SU-DHL-6 (cell line): ENCODE data around the gene PIR.

Source experiments
- H2AFZ ChIP-seq: fragments of 200-600 bp; sonication (generic); 2 replicates; pipeline ENCODE4 v1.6.1; 2014; ENCODE audit warnings: low read depth, mild to moderate bottlenecking, moderate library complexity, mixed read lengths, antibody characterized with exemption, low read length; ENCODE audit not compliant: severe bottlenecking
- H3F3A ChIP-seq: fragments of 200-600 bp; shearing (Covaris generic); 2 replicates; pipeline ENCODE4 v1.6.0; 2016; ENCODE audit warnings: antibody characterized with exemption, mild to moderate bottlenecking; ENCODE audit not compliant: insufficient read depth
- H3K27ac ChIP-seq: fragments of 200-600 bp; sonication (generic); 2 replicates; pipeline ENCODE4 v1.5.1; 2016; ENCODE audit warnings: low read depth, mild to moderate bottlenecking, low read length, moderate library complexity, mixed read lengths
- H3K27me3 ChIP-seq: fragments of 200-600 bp; sonication (generic), shearing (Covaris generic); 2 replicates; pipeline ENCODE4 v1.6.0; 2014; ENCODE audit warnings: mild to moderate bottlenecking, low read length
- H3K36me3 ChIP-seq: fragments of 200-600 bp; sonication (generic); 2 replicates; pipeline ENCODE4 v1.6.1; 2014; ENCODE audit warnings: mild to moderate bottlenecking, low read length, mixed read lengths
- H3K4me2 ChIP-seq: fragments of 300-600, 200-600 bp; shearing (Covaris generic), sonication (generic); 2 replicates; pipeline ENCODE4 v1.6.0; 2014; ENCODE audit warnings: low read length, low read depth, mild to moderate bottlenecking; ENCODE audit not compliant: poor library complexity, severe bottlenecking
- H3K4me3 ChIP-seq: fragments of 200-600 bp; sonication (generic); 2 replicates; pipeline ENCODE4 v1.5.1; 2014; ENCODE audit warnings: antibody characterized with exemption, low read length, mild to moderate bottlenecking, mixed read lengths; ENCODE audit not compliant: insufficient read depth, poor library complexity, severe bottlenecking
- H3K79me2 ChIP-seq: fragments of 200-600 bp; sonication (generic); 2 replicates; pipeline ENCODE4 v1.6.1; 2014; ENCODE audit warnings: mild to moderate bottlenecking, low read length, moderate library complexity; ENCODE audit not compliant: insufficient read depth
- H3K9ac ChIP-seq: fragments of 200-600 bp; sonication (generic); 2 replicates; pipeline ENCODE4 v1.7.0; 2014; ENCODE audit warnings: mild to moderate bottlenecking, low read length
- H3K9me2 ChIP-seq: fragments of 200-600 bp; sonication (generic); replicated peaks from 2 replicates; pipeline ENCODE4 v1.6.1; 2014; ENCODE audit warnings: low read length; ENCODE audit not compliant: insufficient read depth
- H3K9me3 ChIP-seq: fragments of 200-600 bp; sonication (generic); 2 replicates; pipeline ENCODE4 v1.6.1; 2014; ENCODE audit warnings: low read length, mixed read lengths; ENCODE audit not compliant: insufficient read depth
- H4K20me1 ChIP-seq: fragments of 200-600 bp; sonication (generic); 2 replicates; pipeline ENCODE4 v1.6.1; 2014; ENCODE audit warnings: low read depth, mild to moderate bottlenecking, antibody characterized with exemption, low read length, moderate library complexity, mixed read lengths
- CTCF ChIP-seq: fragments of 200-600 bp; sonication (generic); IDR thresholded peaks from one replicate; pipeline ENCODE4 v1.5.1; 2017; ENCODE audit warnings: antibody characterized with exemption, mild to moderate bottlenecking, low read length, moderate library complexity; ENCODE audit not compliant: insufficient read depth, poor library complexity, severe bottlenecking
- EZH2phosphoT487 ChIP-seq: fragments of 200-600 bp; sonication (generic), shearing (Covaris generic); conservative IDR thresholded peaks from 2 replicates; pipeline ENCODE4 v1.6.1; 2018; ENCODE audit warnings: mild to moderate bottlenecking, antibody characterized with exemption, low read length, moderate library complexity, mixed read lengths

The PIR gene

GRCh38 chrX:15395789-15396188 lies 97.3 kb downstream of the PIR start:
- no peak overlapping the region for H3K27ac ChIP-seq
- H3K36me3 ChIP-seq = no peaks in the 10 kb centered on the region
- H3K9me2 ChIP-seq = no peaks in the 10 kb centered on the region
- no peak overlapping the region for H2AFZ ChIP-seq
- no peak overlapping the region for H3K9ac ChIP-seq
- H3K9me3 ChIP-seq = no peaks in the 10 kb centered on the region
- no peaks in the 10 kb centered on the region for H3K79me2 ChIP-seq
- no peak overlapping the region for H3K4me3 ChIP-seq
- H4K20me1 ChIP-seq = no peaks in the 10 kb centered on the region
- no peaks in the 10 kb centered on the region for H3K27me3 ChIP-seq
- TF ChIP-seq EZH2phosphoT487 = no peak
- no peak for TF ChIP-seq CTCF
- H3K4me2 ChIP-seq = no peak overlapping the region
- no peaks in the 10 kb centered on the region for H3F3A ChIP-seq

GRCh38 chrX:15391850-15392249 lies 101.3 kb downstream of the PIR start:
- H3K9me2 ChIP-seq = no peaks in the 10 kb centered on the region
- H4K20me1 ChIP-seq = no peaks in the 10 kb centered on the region
- no peaks in the 10 kb centered on the region for H3K9me3 ChIP-seq
- no peaks in the 10 kb centered on the region for H3K36me3 ChIP-seq
- no peak overlapping the region for H2AFZ ChIP-seq
- H3K9ac ChIP-seq = no peak overlapping the region
- no peaks in the 10 kb centered on the region for H3K27me3 ChIP-seq
- TF ChIP-seq CTCF = no peak
- TF ChIP-seq EZH2phosphoT487 = no peak
- H3F3A ChIP-seq = no peaks in the 10 kb centered on the region
- no peak overlapping the region for H3K4me2 ChIP-seq
- H3K27ac ChIP-seq = no peak overlapping the region
- H3K4me3 ChIP-seq = no peak overlapping the region
- no peaks in the 10 kb centered on the region for H3K79me2 ChIP-seq

- H3K27ac ChIP-seq = no peak within 1 kb of the TSS
Observed at GRCh38 chrX:15384304-15384703, 108.8 kb downstream of the PIR start, which contains the start of gene VEGFD. Gene VEGFD, minus strand, starts transcription at chrX:15384413. Its CDS starts 467 bp downstream, at chrX:15383946.

More at GRCh38 chrX:15384304-15384703, 108.8 kb downstream of the PIR start, which contains the start of gene VEGFD:
- Histone ChIP-seq H4K20me1 (no peaks in the 10 kb centered on the region), H3K9ac (no peak within 1 kb of the TSS), H3F3A (no peaks in the 10 kb centered on the region), H2AFZ (no peak within 1 kb of the TSS), H3K9me2 (no peaks in the 10 kb centered on the region), H3K79me2 (no peaks in the 10 kb centered on the region), H3K27me3 (no peaks in the 10 kb centered on the region), H3K9me3 (no peaks in the 10 kb centered on the region), H3K36me3 (no peaks in the 10 kb centered on the region), H3K4me3 (no peak within 1 kb of the TSS), H3K4me2 (no peak within 1 kb of the TSS)
- TF ChIP-seq CTCF (no peak), EZH2phosphoT487 (no peak)
